ENCODE data around the gene CACNA1I.

CACNA1I gene

GRCh38 chr22:39627865-39628562, 57.5 kb downstream of the CACNA1I start:
- no peak for DNase-seq

DNA sequence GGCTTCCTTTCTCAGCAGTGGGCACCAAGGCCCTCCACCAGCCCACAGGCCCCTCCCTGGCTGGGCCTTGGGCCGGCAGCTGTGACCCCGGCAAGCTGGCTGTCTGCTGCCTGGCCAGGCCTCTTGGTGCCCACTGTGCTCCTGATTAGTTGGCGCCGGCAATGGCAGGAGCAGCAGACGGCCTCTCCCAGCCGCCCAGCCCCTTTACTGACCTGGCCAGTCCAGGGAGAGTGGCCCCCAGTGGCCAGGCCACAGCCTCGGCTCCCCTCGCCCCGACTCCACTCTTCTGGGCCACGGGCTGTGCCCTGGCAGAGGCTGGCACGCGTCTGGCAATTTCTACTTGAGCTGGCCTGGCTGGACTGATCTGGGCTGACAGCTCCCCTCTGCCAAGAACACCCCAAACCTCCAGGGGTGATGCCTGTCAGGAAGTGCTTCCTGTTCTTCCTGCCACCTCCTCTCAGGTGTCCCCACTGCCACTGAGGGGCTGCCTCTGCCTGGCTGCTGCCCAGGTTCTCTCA, 58.1 kb downstream of the CACNA1I start:
- no peak for DNase-seq

DNA sequence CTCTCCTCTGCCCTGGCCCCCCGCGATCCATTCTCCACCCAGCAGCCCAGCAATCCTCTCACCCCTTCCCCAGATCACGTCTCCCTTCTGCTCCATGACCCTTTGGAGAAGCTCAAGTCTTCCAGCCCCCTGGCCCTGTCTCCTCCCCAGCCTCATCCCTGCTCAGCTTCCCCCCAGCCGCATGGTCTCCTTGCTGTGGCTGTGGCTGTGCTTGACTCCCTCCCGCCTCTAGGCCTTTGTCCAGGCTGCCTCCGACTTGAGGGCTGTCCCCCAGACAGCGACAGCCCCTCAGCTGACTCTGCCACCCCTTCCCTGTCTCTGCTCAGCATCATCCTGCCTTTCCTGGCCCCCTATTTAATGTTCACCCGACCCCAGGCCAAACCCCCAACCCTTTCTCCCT, 59.3 kb downstream of the CACNA1I start:
- no peak for DNase-seq

DNA sequence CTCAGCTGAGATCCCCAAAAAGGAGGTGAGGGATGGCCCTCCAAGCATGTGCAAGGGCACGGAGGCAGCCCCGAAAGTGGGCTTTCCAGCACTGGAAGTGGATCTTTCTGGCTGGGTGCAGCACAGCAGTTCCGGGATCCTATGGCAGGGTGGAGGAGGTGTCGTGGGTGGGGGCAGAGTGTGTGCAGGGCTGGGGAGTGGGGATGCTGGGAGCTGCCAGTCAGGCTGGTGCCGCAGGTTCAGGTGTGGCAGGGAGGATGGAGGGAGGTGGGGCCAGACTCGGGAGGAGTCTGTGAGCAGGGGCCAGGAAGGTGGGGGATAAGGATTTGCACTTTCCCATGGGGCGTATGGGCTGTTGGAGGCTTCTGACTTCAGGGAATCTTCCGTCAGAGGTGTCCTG, 60.2 kb downstream of the CACNA1I start:
- DNase-seq, result no peak

DNA sequence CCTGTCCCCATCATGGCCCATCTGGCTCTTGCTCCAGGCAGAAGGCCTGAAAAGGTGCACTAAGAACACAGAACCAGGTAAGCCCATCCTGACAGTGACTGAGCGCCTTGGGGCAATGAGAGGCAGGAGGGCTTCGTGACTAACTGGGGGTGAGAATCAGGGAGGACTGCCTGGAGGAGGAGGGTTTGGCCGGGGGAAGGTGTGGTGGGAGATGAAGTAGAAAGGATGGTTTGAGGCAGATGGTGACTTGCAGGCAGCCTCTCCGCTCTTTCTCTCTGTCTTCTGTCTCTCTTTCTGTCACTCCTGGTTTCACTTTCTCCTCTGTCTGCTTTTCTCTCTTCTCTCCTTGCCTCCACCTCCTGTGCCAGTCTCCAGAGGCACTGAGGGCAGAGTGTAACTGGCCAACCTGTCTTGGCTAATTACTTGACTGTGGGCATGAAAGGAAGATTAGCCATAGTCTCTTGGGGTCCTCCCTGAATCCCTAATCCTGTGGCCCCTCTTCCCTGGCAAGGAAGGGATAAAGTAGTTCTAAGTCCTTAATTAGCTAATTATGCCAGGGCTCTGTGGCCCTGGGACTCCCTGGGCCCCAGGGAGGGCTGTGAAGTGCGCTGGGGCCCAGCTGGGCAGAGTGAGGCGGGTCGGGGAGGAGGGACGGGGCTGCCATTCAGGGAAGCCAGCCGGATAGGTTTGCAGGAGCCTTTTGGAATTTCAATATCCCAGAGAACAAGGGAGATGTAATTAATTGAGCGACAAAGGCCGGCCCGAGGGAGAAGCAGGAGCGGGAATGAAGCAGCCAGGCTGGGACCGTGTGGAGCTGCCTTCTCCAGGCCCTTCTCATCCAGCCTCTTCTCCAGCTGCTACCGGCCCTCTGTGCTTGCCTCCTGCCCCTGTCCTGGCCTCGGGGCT, 61.1 kb downstream of the CACNA1I start:
- DNase-seq, result no peak

- peak; percentile 62 for DNase-seq
Measured at GRCh38 chr22:39634530-39635405, 64.2 kb downstream of the CACNA1I start.

- no peak for DNase-seq
Measured at GRCh38 chr22:39635719-39636118, 65.2 kb downstream of the CACNA1I start.

- DNase-seq, result no peak
Measured at GRCh38 chr22:39638958-39639357, 68.4 kb downstream of the CACNA1I start.

DNA sequence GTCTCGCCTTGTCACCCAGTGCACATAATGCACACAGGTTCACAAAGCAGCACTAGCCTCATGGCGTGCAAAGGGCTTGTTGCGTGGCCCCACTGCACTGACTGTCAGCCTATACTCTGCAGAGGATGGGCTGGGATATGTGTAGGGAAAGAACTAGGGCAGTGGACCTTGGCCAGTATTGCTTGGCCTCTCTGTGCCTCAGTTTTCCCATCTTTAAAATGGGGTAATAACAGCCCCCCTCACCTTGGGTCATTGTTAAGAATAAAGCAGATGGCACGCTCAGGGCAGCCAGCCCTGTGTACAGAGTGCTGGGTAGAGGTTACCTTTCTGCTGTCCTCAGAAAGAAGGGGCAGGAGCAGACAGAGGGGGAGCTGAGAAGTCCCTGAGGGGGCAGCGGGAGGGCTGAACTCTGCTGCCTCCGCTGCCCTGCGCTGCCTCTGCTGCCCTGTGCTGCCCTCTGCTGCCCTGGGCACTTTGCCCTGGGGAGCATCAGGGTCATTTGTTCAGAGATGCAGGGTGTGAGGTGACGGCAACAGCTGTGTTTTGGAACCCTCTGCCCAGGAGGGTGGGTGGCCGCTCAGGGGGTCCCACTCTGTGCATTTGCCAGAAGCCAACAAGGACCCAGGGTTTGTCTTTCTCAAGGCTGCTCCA, 71.2 kb downstream of the CACNA1I start:
- no peak for DNase-seq

DNA sequence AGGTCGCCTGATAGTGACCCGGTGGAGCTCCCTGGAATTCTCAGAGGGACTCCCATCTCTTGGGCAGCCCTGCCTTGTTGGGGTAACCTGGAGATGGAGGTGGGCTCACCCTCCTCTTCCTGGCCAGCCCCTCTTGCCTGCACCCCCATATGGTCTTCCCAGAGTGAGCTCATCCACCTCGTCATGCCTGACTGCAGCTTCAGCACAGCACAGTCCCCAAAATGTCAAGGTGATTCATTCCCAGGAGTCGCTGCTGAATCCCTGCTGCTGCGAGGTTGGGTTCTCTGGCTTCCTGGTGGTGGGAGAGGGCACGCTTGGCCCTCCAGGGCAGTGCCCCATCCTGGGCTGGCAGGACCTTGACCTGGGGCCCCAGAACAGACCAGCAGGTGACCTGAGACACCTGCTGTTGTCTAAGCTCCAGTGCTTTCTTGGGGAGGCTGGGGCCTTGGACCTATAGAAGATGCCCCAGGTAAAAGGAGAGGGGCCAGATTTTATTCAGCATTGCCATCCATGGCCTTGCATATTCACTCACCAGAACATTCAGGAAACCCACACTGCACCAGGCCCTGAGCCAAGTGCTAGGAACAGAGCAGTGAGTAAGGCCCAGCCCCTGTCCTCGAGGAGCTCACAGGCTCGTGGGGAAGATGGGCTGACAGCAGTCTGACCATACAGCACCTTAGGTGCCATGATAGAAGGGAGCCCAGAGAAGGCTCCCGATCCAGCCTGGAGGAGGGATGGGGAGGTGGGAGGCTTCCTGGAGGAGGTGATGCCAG, 72.9 kb downstream of the CACNA1I start:
- no peak for DNase-seq

DNA sequence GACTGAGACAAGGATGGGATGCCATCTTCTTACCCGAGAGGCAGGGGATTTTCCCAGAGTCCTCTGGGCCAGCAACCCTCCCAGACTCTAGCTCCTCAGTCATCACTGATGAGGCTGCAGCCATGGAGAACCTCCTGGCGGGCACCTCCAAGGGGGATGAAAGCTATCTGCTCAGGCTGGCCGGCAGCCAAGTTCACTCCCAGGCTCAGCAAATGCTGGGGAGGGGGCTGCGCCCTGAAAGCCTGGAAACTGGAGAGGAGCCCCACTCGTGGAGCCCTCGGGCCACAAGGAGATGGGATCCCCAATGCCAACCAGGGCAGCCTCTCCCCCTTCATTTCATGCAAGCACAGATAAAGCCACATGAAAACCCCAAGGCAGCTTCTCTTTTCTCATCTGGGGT, 75.0 kb downstream of the CACNA1I start:
- no peak for DNase-seq

DNA sequence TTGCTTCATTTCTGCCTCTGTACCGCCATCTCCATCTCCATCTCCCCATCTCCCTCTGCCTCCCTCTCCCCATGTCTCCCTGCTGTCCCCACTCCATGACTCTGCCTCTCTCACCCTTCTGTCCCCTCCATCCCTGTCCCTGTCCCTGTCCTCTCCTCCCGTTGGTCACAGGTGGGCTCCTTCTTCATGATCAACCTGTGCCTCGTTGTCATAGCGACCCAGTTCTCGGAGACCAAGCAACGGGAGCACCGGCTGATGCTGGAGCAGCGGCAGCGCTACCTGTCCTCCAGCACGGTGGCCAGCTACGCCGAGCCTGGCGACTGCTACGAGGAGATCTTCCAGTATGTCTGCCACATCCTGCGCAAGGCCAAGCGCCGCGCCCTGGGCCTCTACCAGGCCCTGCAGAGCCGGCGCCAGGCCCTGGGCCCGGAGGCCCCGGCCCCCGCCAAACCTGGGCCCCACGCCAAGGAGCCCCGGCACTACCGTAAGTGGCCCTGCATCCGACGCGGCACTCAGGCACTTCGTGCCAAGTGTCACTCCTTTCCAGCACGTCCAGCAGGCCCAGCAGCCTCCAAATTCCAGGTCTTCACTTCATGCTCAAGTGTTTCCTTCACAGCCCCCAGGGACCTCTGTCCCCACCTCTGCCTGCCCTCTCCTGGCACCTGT, 76.0 kb downstream of the CACNA1I start:
- DNase-seq, result no peak

DNA sequence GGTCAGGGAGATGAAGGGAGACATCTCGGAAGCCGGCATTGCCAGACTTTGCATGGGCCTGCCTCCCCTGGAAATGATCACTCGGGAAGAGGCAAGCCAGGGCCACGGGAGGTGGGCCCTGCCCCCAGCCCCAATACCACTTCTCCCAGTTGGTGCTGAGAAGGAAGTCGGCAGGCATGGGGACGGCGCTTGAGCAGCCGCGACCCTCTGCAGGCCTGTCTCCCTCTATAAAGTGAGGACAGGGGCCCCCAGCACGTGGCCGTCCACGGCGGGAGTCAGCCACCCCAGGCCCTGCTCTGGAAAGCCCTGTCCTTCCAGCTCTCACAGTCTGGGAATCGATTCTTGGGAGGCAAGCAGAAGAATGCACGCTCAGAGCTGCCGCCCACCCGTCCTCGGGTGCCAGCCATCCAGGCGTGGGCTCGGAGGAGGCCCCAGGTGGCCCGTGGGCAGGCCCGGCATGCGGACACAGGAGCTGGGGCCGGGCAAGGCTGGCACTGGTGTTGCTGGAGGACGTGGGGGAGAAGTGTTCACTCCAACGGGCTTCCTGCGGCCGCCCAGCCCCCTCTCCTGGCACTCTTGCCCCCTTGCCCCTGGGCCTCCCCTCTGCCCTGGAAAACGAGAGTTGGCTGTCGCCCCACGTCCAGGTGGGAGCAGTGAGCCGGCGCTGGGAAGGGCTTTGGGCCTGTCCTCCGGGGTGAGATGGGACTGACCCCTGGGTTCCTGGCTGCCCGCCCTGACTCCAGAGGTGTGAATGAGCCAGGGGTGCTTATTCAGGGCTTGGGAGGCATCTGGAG, 77.5 kb downstream of the CACNA1I start:
- DNase-seq, result no peak

DNA sequence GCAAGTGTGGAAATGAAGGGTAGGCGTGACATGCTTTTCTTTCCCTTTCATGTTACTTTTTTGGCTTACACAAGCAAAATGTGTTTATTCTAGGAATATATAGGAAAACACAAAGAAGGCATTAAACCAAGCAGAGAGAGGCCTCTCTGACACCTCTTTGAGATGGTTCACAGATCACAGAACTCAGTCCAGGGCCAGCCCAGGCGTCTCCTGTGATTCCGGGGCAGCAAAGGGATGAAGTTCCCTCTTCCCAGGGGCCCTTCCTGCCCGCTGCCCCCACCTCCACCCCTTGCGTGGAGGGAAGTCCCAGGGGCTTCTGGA, 78.0 kb downstream of the CACNA1I start:
- DNase-seq, result no peak

GRCh38 chr22:39649500-39650089, 79.0 kb downstream of the CACNA1I start:
- no peak for DNase-seq

DNA sequence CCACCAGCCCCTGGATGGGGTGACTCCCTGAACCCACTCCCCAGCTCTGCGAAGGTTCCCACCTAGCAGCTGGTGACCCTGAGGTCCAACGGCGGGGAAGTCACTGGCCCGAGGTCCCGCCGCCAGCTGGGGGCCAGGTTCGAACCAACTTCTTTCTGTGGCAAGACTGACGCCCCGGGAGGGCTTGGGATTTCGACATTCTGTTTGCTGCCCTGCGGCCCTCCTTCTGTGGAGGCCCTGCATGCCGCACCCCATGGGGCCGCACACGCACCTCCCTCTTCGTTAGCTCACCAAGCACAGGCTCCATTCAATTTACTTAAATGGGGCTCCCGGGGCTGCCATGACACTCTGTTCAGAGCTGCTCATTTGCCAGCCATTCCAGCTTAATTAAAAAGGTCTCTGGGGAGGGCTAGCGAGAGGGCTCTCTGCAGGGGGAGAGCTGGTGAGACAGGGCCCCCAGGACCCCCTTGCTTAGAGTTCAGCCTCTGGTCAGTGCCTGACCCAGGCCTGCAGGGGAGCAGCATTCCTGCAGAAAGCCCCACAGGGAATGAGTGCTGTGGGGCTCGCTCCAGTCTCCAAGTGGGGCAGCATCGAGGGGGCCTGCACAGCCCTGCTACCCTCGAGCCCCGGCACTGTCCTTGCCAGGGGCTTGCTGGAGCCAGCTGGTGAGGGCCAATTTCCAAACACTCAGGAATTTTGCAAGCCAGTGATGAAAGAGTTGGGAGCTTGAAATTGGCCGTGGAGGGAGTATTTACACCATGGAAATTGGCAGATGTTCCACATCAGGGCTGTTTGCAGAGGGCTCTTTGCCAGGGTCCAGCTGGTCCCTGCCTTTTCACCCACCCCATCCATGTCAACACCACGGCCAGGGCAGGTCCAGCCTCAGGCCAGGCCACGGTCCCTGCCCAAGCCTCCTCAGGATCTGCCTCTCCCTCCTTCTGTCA, 80.8 kb downstream of the CACNA1I start:
- no peak for DNase-seq

- DNase-seq, result no peak
Measured at GRCh38 chr22:39652990-39653786, 82.6 kb downstream of the CACNA1I start.

- no peak for DNase-seq
Measured at GRCh38 chr22:39653787-39654077, 83.2 kb downstream of the CACNA1I start.
